BLaER1 treated with 17β-estradiol and CSF1 and Interleukin-3, amounts not matched to agents 10 nM and 100 nM (cell line): Measurements from ENCODE around the gene MRPL48.

ENCODE experiments used
- H3K27ac ChIP-seq, 11 experiments: shearing (Covaris generic); formaldehyde crosslinking; 2 replicates each; pipeline ENCODE4 v1.8.1; 2022
- H3K27me3 ChIP-seq, 11 experiments: shearing (Covaris generic); formaldehyde crosslinking; 2 replicates each; pipeline ENCODE4 v1.8.1; 2022
- H3K36me3 ChIP-seq, 11 experiments: shearing (Covaris generic); formaldehyde crosslinking; 2 replicates each; pipeline ENCODE4 v1.8.1; 2022
- H3K4me1 ChIP-seq, 10 experiments: shearing (Covaris generic); formaldehyde crosslinking; 2 replicates each; pipeline ENCODE4 v1.8.1; 2022
- H3K4me2 ChIP-seq, 11 experiments: shearing (Covaris generic); formaldehyde crosslinking; 2 replicates each; pipeline ENCODE4 v1.8.1; 2022
- H3K4me3 ChIP-seq, 10 experiments: shearing (Covaris generic); formaldehyde crosslinking; 2 replicates each; pipeline ENCODE4 v1.8.1; 2022
- H3K9ac ChIP-seq, 11 experiments: shearing (Covaris generic); formaldehyde crosslinking; 2 replicates each; pipeline ENCODE4 v1.8.1; 2022
- H3K9me3 ChIP-seq, 11 experiments: shearing (Covaris generic); formaldehyde crosslinking; replicated peaks in 1 of 11; 2 replicates each; pipeline ENCODE4 v1.8.1; 2022
- H4K20me1 ChIP-seq, 11 experiments: shearing (Covaris generic); formaldehyde crosslinking; 2 replicates each; pipeline ENCODE4 v1.8.1; 2022
- Cebpa-rat ChIP-seq, 11 experiments: shearing (Covaris generic); IDR thresholded peaks; 2 replicates each; pipeline ENCODE4 v1.8.1; 2022

Gene MRPL48

GRCh38 chr11:73902303-73902702 lies 114.6 kb downstream of the MRPL48 start:
- Histone ChIP-seq H3K27me3 (no peaks in the 10 kb centered on the region), H3K4me3 (no peak overlapping the region)

GRCh38 chr11:73907191-73907590 lies 119.5 kb downstream of the MRPL48 start:
- TF ChIP-seq Cebpa-rat (IDR thresholded peaks at IDR 0.05), result no peak
- H3K9ac ChIP-seq, result no peak overlapping the region

More at GRCh38 chr11:73902303-73902702, 114.6 kb downstream of the MRPL48 start:
- Histone ChIP-seq H3K36me3 (peaks cover 27 to 61% (median 44%) of the 10 kb centered on the region in 11 experiments), H4K20me1 (no peaks in the 10 kb centered on the region), H3K27ac (no peak overlapping the region), H3K9me3 (no peaks in the 10 kb centered on the region), H3K4me1 (peaks cover 0 to 2% (median 0%) of the 10 kb centered on the region in 10 experiments; a peak in 1 of 20 replicates), H3K9ac (no peak overlapping the region), H3K4me2 (no peak overlapping the region)
- no peak for TF ChIP-seq Cebpa-rat (IDR thresholded peaks at IDR 0.05)

GRCh38 chr11:73912026-73912425 lies 124.4 kb downstream of the MRPL48 start:
- Histone ChIP-seq H3K27ac (no peak overlapping the region), H3K4me3 (no peak overlapping the region), H3K36me3 (peaks cover 65 to 93% (median 82%) of the 10 kb centered on the region in 11 experiments), H4K20me1 (no peaks in the 10 kb centered on the region), H3K9ac (no peak overlapping the region), H3K9me3 (no peaks in the 10 kb centered on the region), H3K27me3 (no peaks in the 10 kb centered on the region), H3K4me1 (peaks cover 0 to 13% (median under 1%) of the 10 kb centered on the region in 10 experiments; a peak in 8 of 20 replicates), H3K4me2 (no peak overlapping the region)
- no peak for TF ChIP-seq Cebpa-rat (IDR thresholded peaks at IDR 0.05)

More at GRCh38 chr11:73907191-73907590, 119.5 kb downstream of the MRPL48 start:
- Histone ChIP-seq H4K20me1 (no peaks in the 10 kb centered on the region), H3K27me3 (no peaks in the 10 kb centered on the region), H3K4me3 (no peak overlapping the region), H3K4me2 (0 out of 22 replicates have a peak overlapping the region, but pooled peaks of 1 of the 11 experiments have one; percentile 1), H3K4me1 (peaks cover 0 to 4% (median 0%) of the 10 kb centered on the region in 10 experiments; a peak in 1 of 20 replicates), H3K27ac (no peak overlapping the region), H3K36me3 (peaks cover 30 to 67% (median 55%) of the 10 kb centered on the region in 11 experiments), H3K9me3 (no peaks in the 10 kb centered on the region)

GRCh38 chr11:73913472-73913871 lies 125.8 kb downstream of the MRPL48 start:
- no peak overlapping the region for H3K27ac ChIP-seq
- no peak overlapping the region for H3K4me3 ChIP-seq
- no peak overlapping the region for H3K9ac ChIP-seq
- H3K27me3 ChIP-seq, result no peaks in the 10 kb centered on the region
- H3K4me2 ChIP-seq, result no peak overlapping the region
- peaks cover 0 to 21% (median 4%) of the 10 kb centered on the region in 10 experiments; a peak in 9 of 20 replicates for H3K4me1 ChIP-seq
- H4K20me1 ChIP-seq, result no peaks in the 10 kb centered on the region
- H3K9me3 ChIP-seq, result no peaks in the 10 kb centered on the region
- TF ChIP-seq Cebpa-rat (IDR thresholded peaks at IDR 0.05), result no peak
- peaks cover 75 to 100% (median 93%) of the 10 kb centered on the region in 11 experiments for H3K36me3 ChIP-seq

GRCh38 chr11:73914284-73914683 lies 126.6 kb downstream of the MRPL48 start:
- no peak for TF ChIP-seq Cebpa-rat (IDR thresholded peaks at IDR 0.05)
- Histone ChIP-seq H3K4me3 (no peak overlapping the region), H3K36me3 (peaks cover 77 to 100% (median 94%) of the 10 kb centered on the region in 11 experiments), H3K27ac (no peak overlapping the region), H3K9ac (no peak overlapping the region), H3K4me1 (peaks cover 0 to 21% (median 4%) of the 10 kb centered on the region in 10 experiments; a peak in 9 of 20 replicates), H3K27me3 (no peaks in the 10 kb centered on the region), H3K9me3 (no peaks in the 10 kb centered on the region), H4K20me1 (no peaks in the 10 kb centered on the region), H3K4me2 (no peak overlapping the region)
